GM10248 (cell line): ENCODE results near the gene PID1.

Source experiments
- CTCF ChIA-PET: fragments of 300-600 bp; sonication (Branson Sonifier 250); formaldehyde crosslinking; extraction: SDS; loops from one replicate; lab custom pipeline; 2021; ENCODE audit warnings: antibody characterized with exemption; lab: Yijun Ruan, JAX
- POLR2A ChIA-PET: fragments of 350-650 bp; sonication (Branson Sonifier 250); formaldehyde crosslinking; extraction: SDS; loops from one replicate; lab custom pipeline; 2020; ENCODE audit warnings: antibody characterized with exemption; lab: Yijun Ruan, JAX
- DNase-seq: peaks from one replicate; pipeline ENCODE4 v3.0.0; 2012; ENCODE audit errors: extremely low spot score
- TF ChIP-seq, protein P1 (sequence below): IDR thresholded peaks from 2 replicates; pipeline ENCODE4 v1.5.1; 2012; ENCODE audit warnings: mild to moderate bottlenecking, low read depth; ENCODE audit errors: extremely low read depth, missing control alignments, control extremely low read depth

The PID1 gene

DNA sequence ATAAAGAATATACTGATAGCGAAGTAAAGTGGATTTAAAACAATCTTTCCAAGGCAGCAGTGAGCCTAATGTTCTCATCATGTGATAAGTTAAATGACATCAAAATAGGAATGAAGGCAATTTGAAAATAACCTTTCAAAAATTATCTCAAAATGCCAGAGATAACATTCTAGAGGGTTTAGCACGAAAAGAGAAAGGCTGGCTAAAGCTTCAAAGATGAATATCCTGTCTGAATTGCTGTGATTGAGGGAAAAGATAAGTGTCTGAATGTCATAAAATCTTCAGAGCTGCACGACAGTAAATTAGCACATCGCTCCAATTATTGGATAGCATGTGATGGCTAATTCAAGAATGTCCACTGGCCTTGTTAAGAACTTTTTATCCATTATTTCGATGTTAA lies 159.3 kb downstream of the PID1 start:
- CTCF ChIA-PET = no interaction called here
- TF ChIP-seq, protein P1, sequence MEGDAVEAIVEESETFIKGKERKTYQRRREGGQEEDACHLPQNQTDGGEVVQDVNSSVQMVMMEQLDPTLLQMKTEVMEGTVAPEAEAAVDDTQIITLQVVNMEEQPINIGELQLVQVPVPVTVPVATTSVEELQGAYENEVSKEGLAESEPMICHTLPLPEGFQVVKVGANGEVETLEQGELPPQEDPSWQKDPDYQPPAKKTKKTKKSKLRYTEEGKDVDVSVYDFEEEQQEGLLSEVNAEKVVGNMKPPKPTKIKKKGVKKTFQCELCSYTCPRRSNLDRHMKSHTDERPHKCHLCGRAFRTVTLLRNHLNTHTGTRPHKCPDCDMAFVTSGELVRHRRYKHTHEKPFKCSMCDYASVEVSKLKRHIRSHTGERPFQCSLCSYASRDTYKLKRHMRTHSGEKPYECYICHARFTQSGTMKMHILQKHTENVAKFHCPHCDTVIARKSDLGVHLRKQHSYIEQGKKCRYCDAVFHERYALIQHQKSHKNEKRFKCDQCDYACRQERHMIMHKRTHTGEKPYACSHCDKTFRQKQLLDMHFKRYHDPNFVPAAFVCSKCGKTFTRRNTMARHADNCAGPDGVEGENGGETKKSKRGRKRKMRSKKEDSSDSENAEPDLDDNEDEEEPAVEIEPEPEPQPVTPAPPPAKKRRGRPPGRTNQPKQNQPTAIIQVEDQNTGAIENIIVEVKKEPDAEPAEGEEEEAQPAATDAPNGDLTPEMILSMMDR = no peak
- no peak for DNase-seq
- POLR2A ChIA-PET = no interaction called here

DNA sequence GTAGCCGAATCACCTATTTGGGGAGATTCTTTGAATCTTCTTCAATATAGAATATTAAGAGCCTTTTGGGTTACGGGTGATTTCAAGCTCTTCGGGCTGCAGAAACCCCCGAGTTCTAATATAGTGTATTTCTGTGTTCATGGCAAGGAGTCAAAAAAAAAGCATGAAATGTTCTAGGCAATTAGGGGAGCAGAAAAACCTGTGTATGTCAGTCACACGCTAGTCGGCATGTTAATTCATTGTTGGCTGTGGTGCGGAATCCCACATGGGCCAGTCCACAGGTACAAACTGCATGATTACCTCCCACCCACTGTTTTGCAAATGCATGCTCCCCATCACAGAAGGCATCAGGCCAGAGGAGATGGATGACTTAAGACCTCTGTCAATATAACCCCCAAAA lies 161.9 kb downstream of the PID1 start:
- ChIA-PET CTCF (no interaction called here), POLR2A (no interaction called here)

DNA sequence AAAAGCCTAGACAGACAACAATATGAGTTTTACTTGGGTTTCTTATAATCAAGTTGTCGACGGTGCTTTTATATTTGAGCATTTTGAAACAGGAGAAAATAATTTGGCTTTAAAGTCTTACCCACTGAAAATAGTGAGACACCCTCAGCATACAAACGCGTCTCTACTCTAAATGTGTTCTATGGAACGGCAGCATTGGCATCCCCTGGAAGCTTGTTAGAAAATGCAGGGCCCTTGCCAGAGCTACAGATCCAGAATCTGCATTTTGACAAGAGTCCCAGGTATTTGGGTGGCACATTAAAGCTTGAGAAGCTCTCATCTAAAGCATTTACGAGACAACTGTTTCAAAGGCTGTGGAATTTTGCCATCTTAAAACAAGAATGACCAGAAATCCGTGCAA lies 163.5 kb downstream of the PID1 start:
- TF ChIP-seq, protein P1 = no peak
- ChIA-PET POLR2A (no interaction called here), CTCF (interaction anchor here (1.3 kb wide), 1 partner anchor 45 kb away, joined by 3 read pairs; no protein-coding TSS in a partner anchor)
- no peak for DNase-seq

More for the DNA sequence above, 161.9 kb downstream of the PID1 start:
- no peak for DNase-seq
- TF ChIP-seq, protein P1 = no peak

DNA sequence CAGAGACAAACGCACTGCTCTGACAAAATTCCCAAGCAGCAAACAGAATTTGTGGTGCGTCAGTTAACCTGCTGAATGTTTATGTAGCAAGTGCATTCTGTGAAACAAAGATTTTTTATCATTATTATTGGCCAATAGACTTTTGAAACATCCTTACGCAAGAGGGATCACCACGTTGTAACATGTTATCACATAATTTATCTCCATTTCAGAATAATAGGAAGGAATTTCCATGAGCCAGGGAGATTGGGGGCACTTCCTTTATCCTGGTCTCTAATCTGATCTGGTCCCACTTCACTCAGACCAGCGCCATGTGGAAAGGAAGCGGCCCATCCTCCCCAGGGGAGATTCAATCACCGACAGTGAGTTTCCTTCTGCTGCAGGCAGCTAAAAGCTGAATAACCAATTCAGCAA lies 166.1 kb downstream of the PID1 start:
- DNase-seq = no peak
- ChIA-PET POLR2A (no interaction called here), CTCF (no interaction called here)
- TF ChIP-seq, protein P1 = no peak

DNA sequence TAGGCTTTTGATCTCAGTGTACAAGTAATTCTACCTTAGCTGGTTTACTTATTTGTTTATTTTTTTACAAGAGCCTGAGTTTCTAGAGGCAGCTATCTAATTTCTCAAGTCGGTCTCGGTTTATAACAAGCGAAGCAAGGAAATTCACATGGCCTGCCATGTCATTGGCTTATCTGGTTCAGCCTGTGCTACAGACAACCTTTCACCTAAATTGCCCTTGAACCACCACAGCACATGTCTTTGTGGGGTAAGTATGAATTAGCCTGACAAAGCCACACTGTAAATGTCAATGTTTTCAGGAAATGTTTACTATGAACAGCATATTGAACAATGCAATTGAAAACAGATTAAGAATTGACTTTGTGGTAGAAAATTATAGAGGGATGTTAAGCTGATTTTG lies 167.1 kb downstream of the PID1 start:
- ChIA-PET POLR2A (no interaction called here), CTCF (no interaction called here)
- TF ChIP-seq, protein P1 = no peak
- no peak for DNase-seq

DNA sequence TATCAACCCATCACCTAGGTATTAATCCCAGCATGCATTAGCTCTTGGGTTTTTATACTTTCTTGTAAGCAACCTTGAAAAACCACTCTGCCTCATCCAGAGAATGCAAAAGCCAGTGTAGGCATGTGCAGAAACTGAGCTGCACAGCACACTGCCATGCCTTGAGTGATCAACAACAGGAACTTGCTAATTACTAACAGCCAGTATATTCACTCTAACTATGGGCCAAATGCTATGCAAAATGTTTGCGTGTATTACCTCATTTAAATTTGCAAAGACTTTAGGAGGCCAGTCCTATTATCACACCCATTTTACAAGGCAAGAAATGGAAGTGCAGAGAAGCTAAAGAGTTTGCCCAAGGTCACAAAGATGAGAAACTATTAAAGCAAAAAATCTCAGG lies 169.8 kb downstream of the PID1 start:
- DNase-seq = no peak
- POLR2A ChIA-PET = no interaction called here
- TF ChIP-seq, protein P1 = no peak
- CTCF ChIA-PET = interaction anchor here (0.9 kb wide), 1 partner anchor 9 kb away, joined by 3 read pairs; no protein-coding TSS in a partner anchor
